Tibial nerve (tissue), 4 donors: Measurements from ENCODE around the gene SNX1. TPM values are rescaled to one million over a fixed set of nuclear protein-coding genes. Genes with fewer than 3 reads are reported as not detected.

Experiments
- DNase-seq, 2 donors: peaks; one replicate each; pipeline ENCODE4 v3.0.0-alpha.2; 2019; ENCODE audit warnings: low spot score in 2 of 2
- H3K27ac ChIP-seq, 4 donors: fragments of 200-600 bp; sonication (generic) in 3 of 4; one replicate each; pipeline ENCODE4 v1.5.1; 2017 to 2019; ENCODE audit warnings: mild to moderate bottlenecking in 1 of 4
- H3K27me3 ChIP-seq, 2 donors: fragments of 200-600 bp; sonication (generic) in 1 of 2; one replicate each; pipeline versions ENCODE4 v1.5.1 to v1.6.0; 2017 to 2019
- H3K36me3 ChIP-seq, 3 donors: fragments of 200-600 bp; sonication (generic); one replicate each; pipeline ENCODE4 v1.5.1; 2018 to 2019
- H3K4me1 ChIP-seq, 4 donors: fragments of 200-600 bp; sonication (generic) in 3 of 4; one replicate each; pipeline ENCODE4 v1.5.1; 2017 to 2019
- H3K4me3 ChIP-seq, 4 donors: fragments of 200-600 bp; sonication (generic) in 3 of 4; one replicate each; pipeline ENCODE4 v1.5.1; 2017 to 2019; ENCODE audit warnings: mild to moderate bottlenecking in 1 of 4, moderate library complexity in 1 of 4
- H3K9me3 ChIP-seq, 4 donors: fragments of 200-600 bp; sonication (generic) in 3 of 4; one replicate each; pipeline ENCODE4 v1.5.1; 2017 to 2019
- EP300 ChIP-seq, 2 donors: sonication (generic); formaldehyde crosslinking; IDR thresholded peaks; one replicate each; pipeline ENCODE4 v1.6.1; 2017; ENCODE audit warnings: antibody characterized with exemption in 2 of 2, mild to moderate bottlenecking in 1 of 2
- POLR2A ChIP-seq, 2 donors: fragments of 450-650 bp; IDR thresholded peaks; one replicate each; pipeline ENCODE4 v1.6.1; 2017; ENCODE audit warnings: antibody characterized with exemption in 2 of 2, mild to moderate bottlenecking in 2 of 2, moderate library complexity in 2 of 2
- WGBS, 2 donors: methylation state at CpG; one replicate each; pipeline ENCODE4 v1.1.5; 2018; 5-methylcytosine and 5-hydroxymethylcytosine counted together
- total RNA-seq, 4 donors: library from RNA; depleted of rRNA; stranded (reverse); fragments of >200 nt; gene quantifications; one replicate each; pipeline ENCODE4 v1.1.0, GENCODE V29; 2016
- TF ChIP-seq, protein P1 (sequence below), 5 experiments: fragments of 200-600 bp in 3 of 5; fragments of 450-650 bp in 2 of 5; sonication (generic) in 3 of 5; IDR thresholded peaks; one replicate each; pipeline ENCODE4 v1.5.1; 2016 to 2019; ENCODE audit warnings: antibody characterized with exemption in 5 of 5, mild to moderate bottlenecking in 3 of 5, moderate library complexity in 2 of 5

Gene SNX1
- total RNA-seq, 4 donors from 2014 or later: 102 to 128 (median 108) TPM

- no peak for DNase-seq
- Histone ChIP-seq H3K36me3 (peaks cover 0 to 47% (median 30%) of the 10 kb centered on the region in 3 donors), H3K4me1 (peaks cover 0 to 47% (median 33%) of the 10 kb centered on the region in 4 donors), H3K27ac (peak overlapping the region in 3 of 4 donors; percentile 81 to 88 (median 86)), H3K9me3 (no peaks in the 10 kb centered on the region), H3K27me3 (no peaks in the 10 kb centered on the region), H3K4me3 (peak overlapping the region; percentile 53 to 81 (median 70))
- 46 to 48% methylated on average over 12 of the region's 12 CpGs for WGBS, 2 donors
- TF ChIP-seq POLR2A (IDR thresholded peaks at IDR 0.05) (no peak), EP300 (IDR thresholded peaks at IDR 0.05) (no peak)
- TF ChIP-seq, protein P1, sequence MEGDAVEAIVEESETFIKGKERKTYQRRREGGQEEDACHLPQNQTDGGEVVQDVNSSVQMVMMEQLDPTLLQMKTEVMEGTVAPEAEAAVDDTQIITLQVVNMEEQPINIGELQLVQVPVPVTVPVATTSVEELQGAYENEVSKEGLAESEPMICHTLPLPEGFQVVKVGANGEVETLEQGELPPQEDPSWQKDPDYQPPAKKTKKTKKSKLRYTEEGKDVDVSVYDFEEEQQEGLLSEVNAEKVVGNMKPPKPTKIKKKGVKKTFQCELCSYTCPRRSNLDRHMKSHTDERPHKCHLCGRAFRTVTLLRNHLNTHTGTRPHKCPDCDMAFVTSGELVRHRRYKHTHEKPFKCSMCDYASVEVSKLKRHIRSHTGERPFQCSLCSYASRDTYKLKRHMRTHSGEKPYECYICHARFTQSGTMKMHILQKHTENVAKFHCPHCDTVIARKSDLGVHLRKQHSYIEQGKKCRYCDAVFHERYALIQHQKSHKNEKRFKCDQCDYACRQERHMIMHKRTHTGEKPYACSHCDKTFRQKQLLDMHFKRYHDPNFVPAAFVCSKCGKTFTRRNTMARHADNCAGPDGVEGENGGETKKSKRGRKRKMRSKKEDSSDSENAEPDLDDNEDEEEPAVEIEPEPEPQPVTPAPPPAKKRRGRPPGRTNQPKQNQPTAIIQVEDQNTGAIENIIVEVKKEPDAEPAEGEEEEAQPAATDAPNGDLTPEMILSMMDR (IDR thresholded peaks at IDR 0.05): no peak
Observed at GRCh38 chr15:64161688-64162477, 66.1 kb downstream of the SNX1 start.

DNA sequence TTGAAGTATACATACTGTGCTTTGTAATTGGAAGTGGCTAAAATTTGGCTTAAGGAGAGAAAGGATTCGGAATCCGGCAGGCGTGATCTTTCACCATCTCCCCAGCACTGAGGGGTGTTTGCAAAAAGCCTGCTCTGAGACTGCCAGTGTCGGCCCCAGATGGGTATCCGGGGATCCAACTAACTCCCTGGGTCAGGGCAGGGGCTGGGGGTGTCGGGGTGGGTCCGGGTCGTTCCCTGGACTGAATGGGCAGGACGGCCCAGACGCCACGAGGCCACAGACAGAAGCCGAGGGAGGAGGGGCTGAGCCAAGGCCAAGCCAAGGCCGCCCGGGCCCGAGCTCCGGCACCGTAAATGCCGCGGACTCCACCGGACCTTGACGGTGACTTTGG lies 66.7 kb downstream of the SNX1 start:
- Histone ChIP-seq H3K36me3 (peaks cover 0 to 41% (median 27%) of the 10 kb centered on the region in 3 donors), H3K27ac (peak overlapping the region; percentile 9 to 88 (median 84)), H3K4me1 (peaks cover 0 to 47% (median 33%) of the 10 kb centered on the region in 4 donors), H3K9me3 (no peaks in the 10 kb centered on the region), H3K27me3 (no peaks in the 10 kb centered on the region), H3K4me3 (peak overlapping the region; percentile 53 to 81 (median 70))
- TF ChIP-seq POLR2A (IDR thresholded peaks at IDR 0.05) (no peak), EP300 (IDR thresholded peaks at IDR 0.05) (no peak)
- TF ChIP-seq, protein P1 (IDR thresholded peaks at IDR 0.05): no peak
- 0 to 1% methylated on average over 7 to 21 of the region's 21 CpGs for WGBS, 2 donors
- peak in 1 of 2 donors; percentile 26 for DNase-seq

DNA sequence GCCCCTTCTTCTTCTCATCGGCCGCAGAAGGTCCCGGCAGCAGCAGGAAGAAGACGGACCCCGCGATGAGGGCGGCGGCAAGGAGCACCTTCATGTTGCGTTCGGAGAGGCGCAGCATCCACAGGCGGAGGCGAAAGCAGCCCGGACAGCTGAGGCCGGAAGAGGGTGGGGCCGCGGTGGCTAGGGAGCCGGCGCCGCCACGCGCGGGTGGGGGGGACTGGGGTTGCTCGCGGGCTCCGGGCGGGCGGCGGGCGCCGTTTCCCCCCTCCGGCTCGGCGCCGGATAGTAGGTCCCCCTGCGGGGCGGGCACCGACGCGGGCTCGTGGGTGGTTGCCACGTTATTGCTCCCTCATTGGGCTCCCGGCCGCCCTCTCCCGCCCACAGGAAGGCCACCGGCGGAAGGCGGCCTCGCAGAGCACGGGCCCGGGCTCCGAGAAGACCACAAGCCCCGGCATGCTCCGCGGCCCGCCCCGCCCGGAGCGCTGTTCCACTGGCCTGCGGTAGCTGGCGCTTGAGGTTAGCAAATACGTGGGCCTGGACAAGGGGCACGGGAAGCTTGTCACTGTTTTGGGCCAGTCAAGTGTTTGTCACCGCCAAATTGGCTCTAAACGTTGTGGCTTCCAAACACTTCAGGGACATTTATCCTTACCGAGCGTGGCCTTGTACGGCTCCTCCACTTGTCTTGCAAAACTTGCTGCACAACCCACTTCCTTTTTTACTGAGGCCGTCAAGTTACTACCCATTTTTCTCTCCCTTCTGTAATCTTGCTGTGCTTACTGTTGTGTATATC lies 67.3 kb downstream of the SNX1 start, which contains the start of gene PPIB:
PPIB (minus strand) TSS at position 154 of the 790 bp plus-strand sequence; CDS start at position 118, 36 bp downstream.
- Histone ChIP-seq H3K36me3 (peaks cover 0 to 36% (median 23%) of the 10 kb centered on the region in 3 donors), H3K4me1 (peaks cover 0 to 47% (median 33%) of the 10 kb centered on the region in 4 donors), H3K4me3 (peak within 1 kb of the TSS; percentile 53 to 81 (median 70)), H3K9me3 (no peaks in the 10 kb centered on the region), H3K27me3 (no peaks in the 10 kb centered on the region), H3K27ac (peak within 1 kb of the TSS; percentile 40 to 88 (median 84))
- WGBS, 2 donors: 1 to 3% methylated on average over 26 to 33 of the region's 69 CpGs
- TF ChIP-seq, protein P1 (IDR thresholded peaks at IDR 0.05): peak; percentile 35 to 66 (median 49)
- TF ChIP-seq POLR2A (IDR thresholded peaks at IDR 0.05): peak; percentile 77 to 78
- peak; percentile 83 to 84 for TF ChIP-seq EP300 (IDR thresholded peaks at IDR 0.05)
- peak; percentile 91 to 93 for DNase-seq

GRCh38 chr15:64163659-64164362 lies 68.0 kb downstream of the SNX1 start:
- peaks cover 0 to 28% (median 15%) of the 10 kb centered on the region in 3 donors for H3K36me3 ChIP-seq
- peak overlapping the region; percentile 40 to 88 (median 84) for H3K27ac ChIP-seq
- TF ChIP-seq, protein P1 (IDR thresholded peaks at IDR 0.05): no peak
- no peak for TF ChIP-seq EP300 (IDR thresholded peaks at IDR 0.05)
- no peak for TF ChIP-seq POLR2A (IDR thresholded peaks at IDR 0.05)
- peaks cover 0 to 42% (median 31%) of the 10 kb centered on the region in 4 donors for H3K4me1 ChIP-seq
- peak overlapping the region; percentile 17 to 81 (median 54) for H3K4me3 ChIP-seq
- H3K9me3 ChIP-seq: no peaks in the 10 kb centered on the region
- no peak for DNase-seq
- no peaks in the 10 kb centered on the region for H3K27me3 ChIP-seq
- WGBS, 2 donors: 41 to 48% methylated on average over 14 of the region's 14 CpGs
